Right renal pelvis (tissue), 4 donors: ENCODE data around the gene EPHA6. TPM values are rescaled to one million over a fixed set of nuclear protein-coding genes. Genes with fewer than 3 reads are reported as not detected.
"Not testable (repeated sequence)": the region's sequence is repeated elsewhere in the genome, so short reads cannot be mapped to it uniquely, and the experiment has no call there.

Source experiments
- DNase-seq, 4 donors: peaks; one replicate each; pipeline ENCODE4 v3.0.0-alpha.2; 2013; ENCODE audit warnings: low read depth in 4 of 4, low spot score in 3 of 4, missing footprints in 1 of 4
- polyA plus RNA-seq, 4 donors: library from polyadenylated mRNA; unstranded; fragments of 120-200 nt; gene quantifications; one replicate each; pipeline ENCODE4 v1.2.1, GENCODE V29; 2013; ENCODE audit not compliant: insufficient read length in 4 of 4

EPHA6 gene
- polyA plus RNA-seq, 4 donors: 0.50 to 1.2 (median 0.89) TPM

DNA sequence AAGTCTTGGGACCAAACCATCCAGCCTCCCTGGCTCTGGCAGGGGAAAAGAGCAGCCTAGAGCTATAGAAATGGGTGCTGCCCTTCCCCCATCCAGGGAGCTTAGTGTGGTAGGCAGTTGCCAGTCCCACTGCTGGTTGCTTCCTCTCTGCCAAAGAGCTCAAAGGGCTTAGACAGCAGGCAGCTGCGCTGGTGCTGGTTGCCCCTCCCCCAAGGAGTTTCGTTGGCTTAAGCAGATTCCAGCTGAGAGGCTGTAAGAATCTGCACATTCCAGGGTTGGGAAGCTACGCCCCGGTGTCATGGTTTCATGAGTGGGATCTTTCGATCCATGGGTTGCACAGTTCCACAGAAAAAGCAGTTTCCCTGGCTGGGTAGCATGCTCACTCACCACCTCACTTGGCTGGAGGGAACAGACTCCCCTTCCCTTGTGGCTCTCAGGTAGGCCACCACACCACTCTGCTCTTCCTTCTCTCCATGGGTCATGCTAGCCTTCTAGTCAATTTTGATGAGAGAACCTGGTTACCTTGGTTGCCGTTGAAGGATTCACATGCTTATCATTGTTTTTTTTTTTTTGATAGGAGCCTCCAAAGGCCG is 195.1 kb downstream of the EPHA6 start:
- no peak for DNase-seq

DNA sequence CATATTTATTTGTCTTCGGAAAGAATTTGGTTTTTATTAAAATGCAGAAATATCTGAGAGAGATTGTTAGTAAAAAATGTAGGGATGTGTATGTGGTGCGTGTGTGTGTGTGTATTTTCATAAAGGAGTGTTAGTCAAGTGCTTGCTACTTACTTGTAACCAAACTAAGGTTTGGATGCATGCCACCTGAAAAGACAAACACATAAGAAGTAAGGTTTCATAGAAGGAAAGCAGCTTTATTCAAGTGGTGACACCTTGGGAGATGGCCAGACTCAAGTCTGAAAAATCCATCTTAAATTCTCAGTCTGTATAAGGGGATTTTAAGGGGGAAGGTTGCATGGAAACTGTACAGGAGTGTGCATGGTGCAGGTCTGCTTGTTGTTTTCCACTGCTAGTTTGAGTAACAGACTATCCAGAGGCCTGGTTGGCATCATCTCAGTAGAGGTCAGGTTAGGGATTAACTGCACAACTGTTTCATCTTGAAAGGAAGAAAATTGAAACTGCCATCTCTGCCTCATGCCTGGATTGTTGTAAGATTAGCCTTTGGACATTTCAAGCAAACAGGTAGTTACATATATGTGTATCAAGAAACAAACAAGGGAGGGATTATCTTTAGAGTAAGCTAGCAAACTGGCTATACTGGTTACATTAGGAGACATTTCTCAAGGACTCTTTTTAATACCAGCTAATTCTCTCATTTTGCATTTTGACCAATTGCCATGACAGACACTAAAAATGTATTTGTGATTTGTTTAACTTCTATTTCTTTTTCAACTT is 196.7 kb downstream of the EPHA6 start:
- DNase-seq: no peak

DNA sequence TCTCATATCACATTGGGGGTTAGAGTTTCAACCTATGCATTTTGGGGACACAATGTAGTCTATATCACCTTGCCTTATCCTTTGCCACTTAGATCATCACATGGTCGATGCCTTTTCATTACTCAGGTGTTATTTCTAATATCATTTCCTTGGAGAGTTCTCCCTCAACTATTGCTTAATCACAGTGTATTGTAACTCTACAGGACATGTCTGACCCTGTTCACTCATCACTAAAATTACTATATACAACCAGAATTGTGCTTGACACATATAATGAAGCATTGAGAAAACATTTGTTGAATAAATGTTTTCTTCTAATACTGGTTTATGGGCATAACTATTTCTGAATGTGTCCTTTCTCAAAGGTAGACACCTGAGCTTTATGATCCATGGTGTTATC is 207.4 kb downstream of the EPHA6 start:
- DNase-seq: no peak

DNA sequence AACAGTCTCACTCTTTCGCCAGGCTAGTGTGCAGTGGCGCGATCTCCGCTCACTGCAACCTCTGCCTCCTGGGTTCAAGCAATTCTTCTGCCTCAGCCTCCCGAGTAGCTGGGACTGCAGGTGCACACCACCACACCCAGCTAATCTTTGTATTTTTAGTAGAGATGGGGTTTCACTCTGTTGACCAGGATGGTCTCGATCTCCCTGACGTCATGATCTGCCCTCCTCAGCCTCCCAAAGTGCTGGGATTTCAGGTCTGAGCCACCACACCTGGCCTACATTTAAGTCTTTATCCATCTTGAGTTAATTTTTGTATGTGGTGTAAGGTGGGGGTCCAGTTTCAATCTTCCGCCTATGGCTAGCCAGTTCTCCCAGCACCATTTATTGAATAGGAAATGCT is 211.2 kb downstream of the EPHA6 start:
- DNase-seq: not testable (repeated sequence)

DNA sequence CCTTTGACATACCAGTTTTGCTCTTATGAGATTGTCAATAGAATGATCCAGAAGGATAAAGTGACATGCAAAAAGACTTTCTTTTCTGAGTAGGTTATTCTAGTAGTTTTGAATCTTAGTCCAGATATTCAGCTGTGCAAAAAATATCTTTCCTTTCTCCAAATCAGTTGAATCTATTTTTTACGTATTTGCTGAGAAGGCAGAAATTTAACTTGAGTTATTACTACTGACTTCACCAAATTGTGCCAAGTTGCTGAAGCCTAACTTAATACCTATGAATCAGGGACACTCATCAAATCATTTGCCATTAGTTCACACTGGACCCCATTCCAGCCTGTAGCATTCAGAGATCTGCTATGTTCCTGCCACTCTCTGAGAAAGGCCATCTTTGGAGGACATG is 215.6 kb downstream of the EPHA6 start:
- no peak for DNase-seq

DNA sequence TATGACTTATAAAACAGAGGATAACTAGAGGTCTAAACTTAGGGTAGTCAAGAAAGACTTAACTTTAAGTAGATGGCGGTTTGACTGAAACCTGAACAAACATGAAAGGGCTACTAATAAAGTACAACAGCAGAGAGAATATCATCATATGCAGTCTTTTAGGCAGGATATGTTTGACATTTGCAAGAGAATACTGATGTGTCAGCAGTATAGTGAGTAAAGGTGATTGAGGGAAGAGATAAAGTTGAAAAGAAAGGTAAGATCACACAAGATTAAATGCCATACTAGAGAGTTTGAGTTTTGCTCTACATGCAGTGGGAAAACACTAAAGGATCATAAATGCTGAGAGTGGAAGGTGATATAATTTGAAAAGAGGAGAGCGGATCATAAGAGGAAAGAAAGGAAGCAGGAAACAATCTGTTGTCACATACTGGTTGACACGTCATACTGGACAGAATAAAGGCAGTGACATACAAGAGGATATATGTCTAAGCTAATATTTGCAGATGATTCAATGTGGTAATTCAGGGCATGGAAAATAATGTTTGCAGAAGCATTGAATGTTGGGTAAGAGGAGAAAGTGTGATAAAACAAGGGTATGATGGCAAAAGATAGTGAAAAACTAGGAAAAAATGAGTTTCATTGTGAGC is 223.0 kb downstream of the EPHA6 start:
- DNase-seq: no peak

DNA sequence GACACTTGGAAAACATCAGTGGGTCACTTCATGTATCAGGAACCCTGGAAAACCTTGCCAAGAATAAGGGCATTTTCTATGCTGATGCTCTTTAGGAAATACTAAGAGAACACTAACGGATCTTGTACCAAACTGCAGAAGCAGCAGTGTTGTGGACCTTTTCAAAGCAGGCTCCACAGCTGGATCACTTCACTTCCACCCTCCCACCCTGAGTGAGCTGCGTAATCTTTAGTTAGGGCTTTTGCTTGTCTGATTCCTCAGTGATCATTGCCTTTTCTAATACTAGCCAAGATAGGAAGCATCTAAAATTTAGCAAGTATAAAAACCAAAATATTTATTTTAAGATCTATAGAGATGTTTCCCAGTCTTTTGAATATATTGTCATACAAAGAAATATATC is 229.0 kb downstream of the EPHA6 start:
- no peak for DNase-seq

DNA sequence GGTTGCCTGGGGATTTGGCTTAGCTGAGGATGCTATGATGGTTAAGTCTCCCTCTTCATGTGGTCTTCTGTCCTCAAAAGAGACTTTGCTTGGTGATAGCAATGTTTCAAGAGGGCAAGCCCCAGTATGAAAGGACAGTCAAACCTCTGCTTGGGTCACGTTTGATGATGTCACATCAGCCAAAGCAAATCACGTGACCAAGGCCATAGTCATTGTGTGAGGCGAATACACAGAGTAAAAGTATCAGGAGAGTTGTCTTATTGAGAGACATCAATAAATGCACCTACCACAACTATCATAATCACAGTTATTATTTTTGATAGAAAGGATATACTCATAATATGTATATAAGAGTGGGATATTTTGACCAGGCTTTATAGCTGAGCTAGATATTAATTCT is 243.0 kb downstream of the EPHA6 start:
- DNase-seq: no peak

DNA sequence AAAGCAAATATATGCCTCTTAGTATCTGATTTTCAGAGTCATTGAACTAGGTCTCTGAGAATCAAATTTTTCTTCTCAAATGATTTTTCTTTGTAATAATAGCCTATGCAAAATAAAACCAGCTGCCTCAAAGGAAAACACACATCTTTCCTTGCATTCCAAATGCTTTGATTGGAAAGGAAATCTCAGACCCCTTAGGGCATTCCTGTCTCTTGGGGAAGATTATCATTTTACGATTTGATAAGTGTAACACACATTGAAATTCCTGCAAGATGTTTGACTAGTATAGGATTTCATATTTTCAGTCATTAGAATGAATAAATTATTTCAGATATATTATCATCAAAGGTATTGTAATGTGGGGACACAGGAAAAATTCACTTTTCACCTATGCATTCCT is 244.8 kb downstream of the EPHA6 start:
- DNase-seq: no peak

DNA sequence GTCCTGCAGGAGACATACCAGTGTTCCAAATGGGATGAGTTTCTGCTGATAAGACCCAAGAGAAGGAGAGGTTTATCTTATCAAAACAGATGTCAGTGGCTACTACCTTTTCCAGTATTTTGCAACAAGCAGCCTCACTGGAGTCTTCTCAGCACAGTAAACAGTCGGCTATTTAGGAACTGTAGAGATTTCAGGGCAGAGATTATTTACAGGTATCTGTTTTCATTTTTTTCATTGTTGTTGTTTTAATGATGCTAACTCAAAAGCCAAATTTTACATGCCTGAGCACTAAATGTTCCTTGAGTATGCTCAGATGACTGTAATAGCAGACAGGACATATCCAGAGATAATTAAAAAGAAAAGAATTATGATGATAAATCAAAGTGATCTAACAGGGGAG is 252.1 kb downstream of the EPHA6 start:
- DNase-seq: no peak

DNA sequence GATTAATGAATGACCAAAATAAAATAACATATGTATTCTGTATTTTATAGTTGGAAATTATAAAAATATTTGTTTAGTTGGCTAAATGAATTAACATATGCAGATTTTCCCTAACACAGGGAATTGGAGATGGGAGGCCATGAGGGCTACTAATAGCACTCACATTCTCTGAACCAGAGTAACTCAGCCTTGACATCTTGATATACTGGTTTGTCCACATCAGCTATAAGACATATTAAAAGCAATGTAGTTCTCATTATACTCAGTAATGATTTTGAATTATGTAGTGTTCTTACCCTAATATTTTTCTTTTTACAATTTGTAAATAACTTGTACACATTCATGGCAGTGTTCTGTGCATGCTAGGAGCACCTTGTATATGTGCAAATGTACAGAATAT is 255.9 kb downstream of the EPHA6 start:
- no peak for DNase-seq

DNA sequence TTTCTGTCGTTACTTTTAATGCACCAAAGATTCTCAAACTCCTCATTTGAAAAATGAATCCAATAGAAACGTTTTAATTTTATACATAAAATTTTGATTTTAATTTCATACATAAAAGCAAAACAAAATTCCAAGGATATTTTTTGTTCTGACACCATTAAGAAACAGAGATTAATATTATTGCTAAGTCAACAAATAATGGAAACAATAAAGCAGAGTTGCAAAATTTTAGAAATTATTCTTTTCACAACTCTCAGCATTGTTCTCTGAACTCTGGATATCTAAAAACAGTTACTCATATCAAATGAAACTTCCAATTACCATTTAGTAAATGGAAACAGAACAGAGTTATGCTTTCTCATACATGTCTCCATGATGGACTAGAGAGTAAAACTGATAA is 260.2 kb downstream of the EPHA6 start:
- DNase-seq: no peak

DNA sequence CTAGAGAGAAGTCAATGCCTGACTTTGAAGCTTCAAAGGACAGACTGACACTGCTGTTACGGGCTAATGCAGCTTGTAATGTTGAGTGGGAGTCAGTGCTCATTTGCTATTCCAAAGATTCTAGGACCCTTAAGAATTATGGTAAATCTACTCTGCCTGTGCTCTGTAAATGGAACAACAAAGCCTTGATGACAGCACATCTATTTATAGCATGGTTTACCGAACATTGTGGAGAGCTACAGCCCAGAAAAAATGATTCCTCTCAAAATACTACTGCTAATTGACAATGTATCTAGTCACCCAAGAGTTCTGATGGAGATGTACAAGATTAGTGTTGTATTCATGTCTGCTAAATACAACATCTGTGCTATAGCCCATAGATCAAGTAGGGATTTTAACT is 262.3 kb downstream of the EPHA6 start:
- no peak for DNase-seq

DNA sequence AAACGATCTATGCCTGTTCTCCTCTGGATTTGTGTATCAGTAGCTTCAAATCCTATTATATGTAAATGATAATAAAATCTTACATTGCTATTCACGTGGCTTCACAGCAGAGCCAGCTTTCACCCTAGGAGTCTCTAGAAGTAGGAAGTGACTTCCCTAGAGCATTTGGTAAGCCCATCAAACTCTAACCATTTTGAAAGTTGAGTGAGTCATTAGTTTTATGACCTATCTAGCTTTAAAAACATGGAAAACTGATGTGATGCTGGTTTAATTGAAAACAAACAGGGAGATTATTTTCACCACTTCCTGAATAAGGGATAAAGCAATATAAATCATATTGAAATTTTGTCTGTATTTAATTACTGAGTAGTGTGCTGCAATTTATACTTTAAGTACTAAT is 275.2 kb downstream of the EPHA6 start:
- DNase-seq: no peak

DNA sequence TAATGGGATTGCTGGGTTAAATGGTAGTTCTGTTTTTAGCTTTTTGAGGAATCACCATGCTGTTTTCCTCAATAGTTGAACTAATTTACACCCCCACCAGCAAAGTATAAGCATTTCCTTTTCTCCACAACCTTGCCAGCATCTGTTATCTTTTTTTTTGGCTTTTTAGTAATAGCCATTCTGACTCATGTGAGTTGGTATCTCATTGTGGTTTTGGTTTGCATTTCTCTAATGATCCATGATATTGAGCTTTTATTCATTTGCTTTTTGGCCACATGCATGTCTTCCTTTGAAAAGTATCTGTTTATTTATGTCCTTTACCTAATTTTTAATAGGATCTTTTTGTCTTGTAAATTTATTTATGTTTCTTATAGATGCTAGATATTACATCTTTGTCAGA is 288.2 kb downstream of the EPHA6 start:
- DNase-seq: no peak

DNA sequence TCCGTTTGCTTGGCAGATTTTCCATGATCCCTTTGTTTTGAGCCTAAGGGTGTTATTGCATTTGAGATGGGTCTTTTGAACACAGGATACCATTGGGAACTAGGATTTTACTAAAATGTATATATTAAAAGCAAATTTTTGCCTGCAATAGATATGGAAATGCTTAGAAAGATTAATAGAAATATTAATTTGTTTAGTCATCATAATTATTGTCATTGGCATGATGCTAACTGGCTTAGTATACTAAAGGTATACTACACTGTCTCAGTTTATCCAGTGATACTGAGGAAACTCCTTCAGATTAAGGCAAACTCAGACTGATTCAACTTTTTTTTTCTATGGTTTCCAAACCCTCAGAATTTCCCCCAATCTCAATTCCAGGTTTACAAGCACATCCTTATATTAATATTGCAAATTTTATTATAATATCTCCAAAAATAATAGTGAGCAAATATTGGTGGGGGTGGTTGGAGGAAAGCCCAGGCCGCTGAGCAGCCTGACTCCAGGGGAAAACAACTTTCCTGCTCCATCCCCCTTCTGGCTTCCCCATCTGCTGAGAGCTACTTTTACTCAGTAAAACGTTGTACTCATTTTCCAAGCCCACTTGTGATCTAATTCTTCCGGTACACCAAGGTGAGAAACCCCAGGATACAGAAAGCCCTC is 291.7 kb downstream of the EPHA6 start:
- no peak for DNase-seq

DNA sequence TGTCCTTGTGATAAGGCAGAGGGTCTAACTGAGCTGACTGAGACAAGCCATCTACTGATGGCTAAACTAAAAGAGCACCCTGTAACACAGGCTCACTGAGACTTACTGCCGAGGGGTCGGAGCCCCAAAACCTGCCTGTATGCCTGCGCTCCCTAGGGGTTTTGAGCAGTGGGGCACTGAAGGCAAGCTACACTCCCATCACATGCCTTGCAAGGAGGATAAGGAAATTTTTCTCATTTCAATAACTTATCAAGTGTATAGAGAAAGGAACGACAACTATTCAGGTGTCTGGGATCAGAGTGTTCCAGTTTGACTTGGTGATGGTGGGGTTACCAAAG is 292.2 kb downstream of the EPHA6 start:
- no peak for DNase-seq

DNA sequence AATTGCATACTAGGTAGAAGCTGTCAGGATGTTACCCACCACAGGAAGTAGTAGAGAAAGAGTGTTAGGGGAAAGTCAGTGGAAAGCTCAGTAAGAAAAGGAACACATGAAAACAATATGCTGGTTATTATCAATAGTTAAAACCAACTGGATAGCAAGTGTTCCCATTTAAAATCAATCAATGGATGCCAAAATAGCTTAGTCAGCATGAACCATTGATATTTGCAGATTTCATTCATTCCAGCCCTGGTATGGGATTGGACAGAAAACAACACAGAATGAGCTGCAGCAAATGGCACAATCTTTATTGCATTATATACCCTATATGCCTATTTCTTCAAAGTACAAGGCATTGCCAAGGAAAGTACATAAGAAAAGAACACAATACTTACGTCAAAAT is 293.7 kb downstream of the EPHA6 start:
- no peak for DNase-seq

DNA sequence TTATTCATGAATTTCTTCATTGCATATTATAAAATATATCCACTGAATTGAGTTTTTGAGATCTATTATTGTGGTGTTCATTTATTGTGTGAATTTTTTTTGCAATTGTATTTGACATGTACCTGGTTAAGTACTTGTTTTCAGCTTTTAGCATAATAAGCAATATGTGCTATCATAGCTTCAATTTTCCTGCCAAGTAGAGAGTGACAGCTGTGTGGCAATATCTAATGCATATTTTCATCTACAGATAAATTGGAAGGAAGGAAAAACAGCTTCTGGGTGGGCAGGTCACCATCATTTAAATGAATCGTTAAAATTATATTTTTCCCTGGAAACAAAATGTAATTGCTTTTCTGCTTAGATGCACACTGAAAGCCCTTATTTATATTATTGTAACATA is 296.9 kb downstream of the EPHA6 start:
- DNase-seq: no peak

DNA sequence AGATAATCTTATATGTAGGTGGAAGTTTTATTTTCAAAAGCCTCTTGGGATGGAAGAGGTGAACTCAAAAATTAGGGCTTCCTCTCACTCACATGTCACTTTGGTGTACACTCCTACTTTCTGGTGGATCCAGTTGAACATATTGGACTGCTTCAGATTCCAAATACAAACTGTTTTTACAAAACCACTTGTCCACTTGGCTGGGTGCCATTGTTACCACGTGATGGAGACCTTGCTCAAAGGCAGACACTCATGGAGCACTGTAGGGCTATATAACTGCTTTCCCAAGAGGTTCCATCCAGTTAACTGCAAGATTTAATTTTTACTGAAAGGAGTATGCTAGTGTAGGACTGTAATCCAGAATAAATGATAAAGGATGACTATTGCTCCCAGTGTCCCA is 307.0 kb downstream of the EPHA6 start:
- DNase-seq: no peak

DNA sequence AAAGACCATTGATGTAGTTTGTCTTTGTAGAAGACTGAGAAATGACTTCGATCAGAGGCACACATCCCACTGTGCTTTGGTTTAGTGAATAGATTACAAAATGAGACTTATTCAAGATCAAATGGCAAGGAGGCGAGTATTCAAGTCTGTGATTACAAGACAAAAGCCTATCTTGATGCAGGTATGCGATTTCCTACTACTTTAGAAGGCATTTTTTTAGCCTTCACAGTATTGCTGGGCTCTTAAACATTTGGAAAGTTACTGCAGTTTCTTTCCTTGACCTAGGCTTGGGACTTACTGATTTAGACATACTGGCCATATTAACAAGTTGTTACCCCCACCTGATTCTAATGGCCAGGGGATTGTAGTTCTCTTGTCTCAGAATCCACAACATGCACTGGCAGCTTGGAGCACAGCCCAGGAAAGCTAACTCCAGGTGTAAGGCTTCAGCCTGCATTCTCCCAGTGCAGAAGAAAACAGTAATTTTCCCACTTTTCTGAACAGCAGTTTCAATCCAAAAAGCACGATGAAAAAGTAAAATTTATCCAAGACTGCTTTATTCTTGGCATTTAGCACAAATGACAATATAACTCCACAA is 311.6 kb downstream of the EPHA6 start:
- no peak for DNase-seq
